Measurements from ENCODE around the gene HYAL3.

The HYAL3 gene

DNA sequence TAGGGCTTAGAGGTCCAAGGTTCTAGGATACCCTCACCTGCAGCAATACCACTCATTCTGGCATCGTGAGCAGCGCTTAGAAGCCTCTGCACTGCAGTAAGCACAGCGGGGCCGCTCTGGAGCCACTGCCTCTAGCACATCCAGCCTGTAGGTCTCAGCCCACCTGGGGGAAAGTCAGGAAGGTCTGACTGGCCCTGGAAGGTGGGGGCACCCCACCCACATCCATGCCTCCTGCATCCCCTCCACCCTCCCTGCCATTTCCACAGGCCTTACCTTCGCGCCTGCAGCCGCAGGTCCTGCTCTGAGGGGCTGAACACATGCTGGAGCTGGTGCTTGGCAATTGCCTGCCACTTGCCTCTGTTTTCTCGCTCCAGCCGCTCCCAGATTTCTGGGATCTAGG is 42.3 kb upstream of the HYAL3 start:
- TF ChIP-seq, protein P1, sequence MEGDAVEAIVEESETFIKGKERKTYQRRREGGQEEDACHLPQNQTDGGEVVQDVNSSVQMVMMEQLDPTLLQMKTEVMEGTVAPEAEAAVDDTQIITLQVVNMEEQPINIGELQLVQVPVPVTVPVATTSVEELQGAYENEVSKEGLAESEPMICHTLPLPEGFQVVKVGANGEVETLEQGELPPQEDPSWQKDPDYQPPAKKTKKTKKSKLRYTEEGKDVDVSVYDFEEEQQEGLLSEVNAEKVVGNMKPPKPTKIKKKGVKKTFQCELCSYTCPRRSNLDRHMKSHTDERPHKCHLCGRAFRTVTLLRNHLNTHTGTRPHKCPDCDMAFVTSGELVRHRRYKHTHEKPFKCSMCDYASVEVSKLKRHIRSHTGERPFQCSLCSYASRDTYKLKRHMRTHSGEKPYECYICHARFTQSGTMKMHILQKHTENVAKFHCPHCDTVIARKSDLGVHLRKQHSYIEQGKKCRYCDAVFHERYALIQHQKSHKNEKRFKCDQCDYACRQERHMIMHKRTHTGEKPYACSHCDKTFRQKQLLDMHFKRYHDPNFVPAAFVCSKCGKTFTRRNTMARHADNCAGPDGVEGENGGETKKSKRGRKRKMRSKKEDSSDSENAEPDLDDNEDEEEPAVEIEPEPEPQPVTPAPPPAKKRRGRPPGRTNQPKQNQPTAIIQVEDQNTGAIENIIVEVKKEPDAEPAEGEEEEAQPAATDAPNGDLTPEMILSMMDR (IDR thresholded peaks at IDR 0.05) = no peak

DNA sequence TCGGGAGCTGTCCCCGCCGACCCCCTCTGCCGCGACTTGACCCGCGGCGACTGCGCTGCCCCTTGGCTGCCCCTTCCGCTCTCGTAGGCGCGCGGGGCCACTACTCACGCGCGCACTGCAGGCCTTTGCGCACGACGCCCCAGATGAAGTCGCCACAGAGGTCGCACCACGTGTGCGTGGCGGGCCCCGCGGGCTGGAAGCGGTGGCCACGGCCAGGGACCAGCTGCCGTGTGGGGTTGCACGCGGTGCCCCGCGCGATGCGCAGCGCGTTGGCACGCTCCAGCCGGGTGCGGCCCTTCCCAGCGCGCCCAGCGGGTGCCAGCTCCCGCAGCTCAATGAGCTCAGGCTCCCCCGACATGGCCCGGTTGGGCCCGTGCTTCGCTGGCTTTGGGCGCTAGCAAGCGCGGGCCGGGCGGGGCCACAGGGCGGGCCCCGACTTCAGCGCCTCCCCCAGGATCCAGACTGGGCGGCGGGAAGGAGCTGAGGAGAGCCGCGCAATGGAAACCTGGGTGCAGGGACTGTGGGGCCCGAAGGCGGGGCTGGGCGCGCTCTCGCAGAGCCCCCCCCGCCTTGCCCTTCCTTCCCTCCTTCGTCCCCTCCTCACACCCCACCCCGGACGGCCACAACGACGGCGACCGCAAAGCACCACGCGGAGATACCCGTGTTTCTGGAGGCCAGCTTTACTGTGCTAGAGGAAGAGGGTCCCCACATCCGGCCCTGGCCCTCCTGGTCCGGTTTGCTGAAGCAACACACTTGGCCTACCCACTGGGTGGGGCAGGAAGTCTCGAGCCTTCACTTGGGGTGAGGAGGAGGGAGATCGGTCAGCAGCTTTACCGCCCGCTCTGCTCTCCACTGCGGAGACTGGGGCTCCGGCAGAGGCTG is 41.5 kb upstream of the HYAL3 start, which contains the start of gene RASSF1:
TSS of gene RASSF1 (minus strand) at position 389 of the 882 bp plus-strand sequence. CDS start at position 358, 31 bp downstream.
- TF ChIP-seq, protein P1 (IDR thresholded peaks at IDR 0.05) = no peak

DNA sequence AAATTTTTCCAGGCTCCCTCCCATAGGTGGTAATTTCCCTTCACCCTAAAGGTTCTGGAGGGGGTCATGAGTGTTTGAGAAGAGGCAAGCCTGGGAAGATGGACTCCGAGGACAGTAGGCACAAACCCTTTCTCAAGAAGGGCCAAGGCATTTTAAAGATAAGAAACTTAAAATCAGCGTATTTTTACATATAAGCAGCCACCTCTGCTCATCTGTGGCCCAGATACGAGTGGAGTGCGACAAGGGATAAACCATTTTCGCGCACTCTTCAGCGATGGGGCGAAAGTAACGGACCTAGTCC is 40.9 kb upstream of the HYAL3 start:
- TF ChIP-seq, protein P1 (IDR thresholded peaks at IDR 0.05) = no peak

DNA sequence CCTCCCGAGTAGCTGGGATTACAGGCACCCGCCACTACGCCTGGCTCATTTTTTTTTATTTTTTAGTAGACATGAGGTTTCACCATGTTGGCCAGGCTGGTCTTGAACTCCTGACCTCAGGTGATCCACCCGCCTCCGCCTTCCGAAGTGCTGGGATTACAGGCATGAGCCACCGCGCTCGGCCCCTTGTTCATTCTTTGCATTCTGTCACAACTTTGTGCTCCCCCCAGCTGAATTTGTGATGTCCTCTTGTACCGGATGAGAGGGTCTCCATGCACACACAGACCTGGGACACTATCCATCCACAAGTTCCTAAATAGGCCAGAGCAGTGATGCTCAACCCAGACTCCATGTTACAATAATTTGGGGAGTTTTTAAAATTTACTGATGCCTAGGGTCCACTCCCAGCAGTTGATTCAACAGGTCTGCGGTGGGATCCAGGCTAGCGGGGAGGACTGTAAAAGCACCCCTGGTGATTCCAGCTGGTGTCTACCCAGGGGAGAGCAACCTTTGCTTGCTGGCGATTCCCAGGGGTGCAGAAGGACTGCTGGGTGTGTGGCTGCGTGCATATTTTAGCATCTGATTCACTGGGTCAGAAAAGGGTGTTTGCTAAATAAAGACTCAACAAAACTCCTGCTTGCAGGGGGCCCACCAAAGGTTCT is 40.4 kb upstream of the HYAL3 start:
- TF ChIP-seq, protein P1 (IDR thresholded peaks at IDR 0.05) = no peak

DNA sequence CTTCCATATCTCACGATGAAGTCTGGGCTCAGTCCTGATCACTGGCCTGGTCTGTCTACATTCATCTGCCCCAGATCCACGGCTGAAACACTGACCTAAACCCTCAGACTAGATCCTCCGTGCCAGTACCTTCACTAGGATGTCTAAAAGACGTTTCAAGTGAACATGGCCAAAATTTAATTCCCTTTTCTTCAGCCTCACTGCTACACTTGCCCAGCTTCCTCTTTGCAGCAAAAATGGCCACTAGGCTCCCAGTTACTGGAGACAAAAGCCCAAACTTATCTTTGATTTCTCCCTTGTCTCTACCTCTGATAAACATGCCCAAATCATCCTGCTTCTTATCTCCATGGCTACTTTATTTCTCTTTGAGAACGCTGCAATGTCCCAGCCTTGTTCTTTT is 39.8 kb upstream of the HYAL3 start:
- TF ChIP-seq, protein P1 (IDR thresholded peaks at IDR 0.05) = no peak

DNA sequence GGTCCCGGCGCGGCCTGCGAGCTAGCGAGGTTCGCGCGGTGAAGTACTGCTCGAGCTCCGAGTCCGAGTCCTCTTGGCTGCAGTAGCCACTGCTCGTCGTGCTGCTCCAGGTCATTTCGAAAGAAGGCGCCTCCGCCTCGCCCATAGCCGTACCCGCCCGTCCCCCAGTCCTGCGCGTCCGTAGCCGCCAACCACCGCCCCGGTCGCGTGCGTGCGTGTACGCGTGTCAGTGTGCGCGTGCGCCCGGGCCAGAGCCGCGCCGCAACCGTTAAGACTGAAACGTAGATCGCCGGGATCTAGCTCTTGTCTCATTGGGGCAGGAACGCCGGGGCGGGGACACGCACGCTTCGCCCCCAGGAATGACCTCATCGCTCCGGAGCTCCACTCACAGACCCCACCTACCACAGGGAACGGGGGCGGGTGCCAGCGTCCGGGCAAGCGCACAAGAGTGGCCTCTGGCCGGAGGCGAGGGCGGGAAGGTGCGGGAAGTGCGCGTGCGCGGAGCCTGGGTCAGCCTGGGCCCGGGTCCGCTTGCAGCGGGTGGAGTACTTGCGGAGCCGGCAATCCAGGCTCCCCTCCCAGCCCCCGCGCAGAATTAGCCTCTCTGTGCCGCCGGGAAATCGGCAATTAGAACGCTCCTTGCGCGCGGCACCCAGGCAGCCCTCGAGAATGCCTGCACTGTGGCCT is 38.1 kb upstream of the HYAL3 start:
- TF ChIP-seq, protein P1 (IDR thresholded peaks at IDR 0.05) = no peak

DNA sequence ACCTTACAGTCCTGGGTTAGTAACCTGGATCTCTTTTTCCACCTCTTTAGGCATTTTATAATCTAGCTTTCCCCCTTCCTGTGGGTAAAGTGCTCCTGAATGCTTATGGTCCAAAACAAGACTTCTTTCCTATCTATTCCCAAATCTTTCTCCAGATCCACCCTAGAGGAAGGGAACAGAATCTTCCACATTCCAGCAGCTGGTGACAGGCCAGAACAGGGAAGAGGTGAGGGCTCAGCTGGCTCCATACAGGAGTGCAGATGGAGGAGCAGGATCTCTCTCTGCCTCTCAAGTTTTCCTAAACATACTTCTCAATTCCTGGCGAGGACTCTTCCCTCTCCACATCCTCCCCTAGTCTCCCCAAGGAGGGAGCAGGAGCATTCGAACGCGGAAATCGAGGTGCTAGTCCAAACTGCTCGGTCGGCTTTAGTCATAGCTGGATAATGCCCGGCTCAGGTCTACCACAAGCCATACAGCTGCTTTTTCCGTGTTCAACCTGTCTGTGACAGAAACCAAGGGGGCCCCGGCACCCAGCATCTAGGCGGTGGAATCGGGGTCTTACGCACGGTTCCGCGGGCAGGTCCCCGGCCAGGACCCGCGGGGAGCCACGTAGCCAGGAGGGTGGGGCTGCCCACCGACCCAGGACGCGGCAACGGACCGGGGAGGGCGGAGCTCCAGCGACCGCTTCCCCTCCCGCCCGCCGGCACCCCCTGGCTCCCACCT is 37.4 kb upstream of the HYAL3 start:
- TF ChIP-seq, protein P1 (IDR thresholded peaks at IDR 0.05) = no peak; the same call in 1 of the 2 replicates
